H9 (cell line): ENCODE data around the gene PLXNB2. TPM values are rescaled to one million over a fixed set of nuclear protein-coding genes. Genes with fewer than 3 reads are reported as not detected.

Source experiments
- DNase-seq: peaks from one replicate; pipeline ENCODE4 v3.0.0-alpha.2; 2017
- H2AFZ ChIP-seq: one replicate; pipeline ENCODE4 v1.6.1; 2013; ENCODE audit warnings: mild to moderate bottlenecking, low read length, control low read depth, moderate library complexity
- H2AK5ac ChIP-seq: 2 replicates; pipeline ENCODE4 v1.6.1; 2013; ENCODE audit warnings: low read length, control low read depth, mixed read lengths; ENCODE audit not compliant: insufficient read length
- H2BK120ac ChIP-seq: one replicate; pipeline ENCODE4 v1.6.1; 2013; ENCODE audit warnings: low read depth, mild to moderate bottlenecking, low read length, control low read depth, inconsistent platforms; ENCODE audit not compliant: poor library complexity, severe bottlenecking
- H2BK12ac ChIP-seq: 2 replicates; pipeline ENCODE4 v1.6.1; 2013; ENCODE audit warnings: low read length, control low read depth, mixed read lengths, low read depth; ENCODE audit not compliant: insufficient read length
- H2BK15ac ChIP-seq: 2 replicates; pipeline ENCODE4 v1.6.1; 2013; ENCODE audit warnings: low read depth, low read length, control low read depth
- H2BK20ac ChIP-seq: one replicate; pipeline ENCODE4 v1.6.1; 2013; ENCODE audit warnings: low read depth, mild to moderate bottlenecking, low read length, control low read depth, inconsistent platforms; ENCODE audit not compliant: poor library complexity, severe bottlenecking
- H2BK5ac ChIP-seq: 2 replicates; pipeline ENCODE4 v1.6.1; 2013; ENCODE audit warnings: low read length, control low read depth, mixed read lengths; ENCODE audit not compliant: insufficient read length
- H3K14ac ChIP-seq: 2 replicates; pipeline ENCODE4 v1.6.1; 2013; ENCODE audit warnings: low read length, control low read depth; ENCODE audit not compliant: insufficient read depth
- H3K18ac ChIP-seq: 2 replicates; pipeline ENCODE4 v1.6.1; 2013; ENCODE audit warnings: low read depth, mild to moderate bottlenecking, mixed read lengths, low read length, control low read depth; ENCODE audit not compliant: insufficient read length
- H3K23ac ChIP-seq: 2 replicates; pipeline ENCODE4 v1.6.1; 2013; ENCODE audit warnings: low read length, control low read depth, mixed read lengths, low read depth; ENCODE audit not compliant: insufficient read length
- H3K23me2 ChIP-seq: 2 replicates; pipeline ENCODE4 v1.6.1; 2013; ENCODE audit warnings: low read depth, mild to moderate bottlenecking, mixed read lengths, low read length, control low read depth; ENCODE audit not compliant: insufficient read length, poor library complexity, severe bottlenecking
- H3K27ac ChIP-seq: 2 replicates; pipeline ENCODE4 v1.5.1; 2013; ENCODE audit warnings: low read length, control low read depth, mixed read lengths, low read depth; ENCODE audit not compliant: insufficient read length
- H3K27me3 ChIP-seq: 2 replicates; pipeline ENCODE4 v1.6.1; 2013; ENCODE audit warnings: low read length, control low read depth, inconsistent platforms; ENCODE audit not compliant: insufficient read depth
- H3K4ac ChIP-seq: 2 replicates; pipeline ENCODE4 v1.6.1; 2013; ENCODE audit warnings: low read depth, mild to moderate bottlenecking, control low read depth, inconsistent platforms, low read length, moderate library complexity
- H3K4me1 ChIP-seq: 2 replicates; pipeline ENCODE4 v1.6.1; 2013; ENCODE audit warnings: low read length, control low read depth, inconsistent platforms; ENCODE audit not compliant: insufficient read depth
- H3K4me2 ChIP-seq: 2 replicates; pipeline ENCODE4 v1.6.1; 2013; ENCODE audit warnings: low read length, control low read depth, mixed read lengths; ENCODE audit not compliant: insufficient read length, insufficient read depth
- H3K56ac ChIP-seq: 2 replicates; pipeline ENCODE4 v1.6.1; 2013; ENCODE audit warnings: low read depth, mild to moderate bottlenecking, mixed read lengths, low read length, control low read depth; ENCODE audit not compliant: insufficient read length
- H3K79me1 ChIP-seq: 2 replicates; pipeline ENCODE4 v1.6.1; 2013; ENCODE audit warnings: low read depth, mild to moderate bottlenecking, moderate library complexity, low read length, control low read depth, inconsistent platforms; ENCODE audit not compliant: insufficient read depth, poor library complexity, severe bottlenecking
- H3K79me2 ChIP-seq: 2 replicates; pipeline ENCODE4 v1.6.1; 2013; ENCODE audit warnings: low read length, control low read depth, inconsistent platforms; ENCODE audit not compliant: insufficient read depth
- H3K9ac ChIP-seq: 2 replicates; pipeline ENCODE4 v1.6.1; 2013; ENCODE audit warnings: low read length, control low read depth, mixed read lengths; ENCODE audit not compliant: insufficient read length; ENCODE audit errors: extremely low read depth
- H3K9me3 ChIP-seq: one replicate; pipeline ENCODE4 v1.6.1; 2013; ENCODE audit warnings: low read depth, low read length, inconsistent platforms; ENCODE audit not compliant: control insufficient read depth
- H3T11ph ChIP-seq: one replicate; pipeline ENCODE4 v1.6.1; 2013; ENCODE audit warnings: mild to moderate bottlenecking, low read length, control low read depth, inconsistent platforms
- H4K20me1 ChIP-seq: one replicate; pipeline ENCODE4 v1.6.1; 2013; ENCODE audit not compliant: control insufficient read depth, insufficient read length, insufficient read depth
- H4K5ac ChIP-seq: 2 replicates; pipeline ENCODE4 v1.6.1; 2013; ENCODE audit warnings: low read depth, mild to moderate bottlenecking, mixed read lengths, low read length, control low read depth; ENCODE audit not compliant: insufficient read length
- H4K8ac ChIP-seq: replicated peaks from 2 replicates; pipeline ENCODE4 v1.6.1; 2013; ENCODE audit warnings: low read length, control low read depth, mixed read lengths, low read depth; ENCODE audit not compliant: insufficient read length
- H4K91ac ChIP-seq: 2 replicates; pipeline ENCODE4 v1.6.1; 2013; ENCODE audit warnings: low read depth, mild to moderate bottlenecking, moderate library complexity, mixed read lengths, low read length, control low read depth; ENCODE audit not compliant: insufficient read length
- H3K27ac Mint-ChIP-seq, 3 experiments: 2 replicates in 2 of 3; 3 replicates in 1 of 3; pipeline ENCODE4 v1.8.0; 2020 to 2021; ENCODE audit warnings: mixed read lengths in 3 of 3, mild to moderate bottlenecking in 1 of 3, moderate library complexity in 1 of 3
- H3K27me3 Mint-ChIP-seq: 2 replicates; pipeline ENCODE4 v1.8.0; 2021; ENCODE audit warnings: low read depth, mild to moderate bottlenecking, moderate library complexity, mixed read lengths
- H3K36me3 Mint-ChIP-seq, 3 experiments: 2 replicates in 2 of 3; 3 replicates in 1 of 3; pipeline ENCODE4 v1.8.0; 2020 to 2021; ENCODE audit warnings: low read depth in 3 of 3, mixed read lengths in 3 of 3; ENCODE audit not compliant: insufficient read depth in 1 of 3
- H3K4me1 Mint-ChIP-seq, 2 experiments: 2 replicates each; pipeline ENCODE4 v1.8.0; 2020; ENCODE audit warnings: mixed read lengths in 2 of 2
- H3K4me3 Mint-ChIP-seq, 2 experiments: 2 replicates in 1 of 2; 3 replicates in 1 of 2; pipeline ENCODE4 v1.8.0; 2020 to 2021; ENCODE audit warnings: mild to moderate bottlenecking in 2 of 2, mixed read lengths in 2 of 2, moderate library complexity in 1 of 2
- H3K9me3 Mint-ChIP-seq, 2 experiments: 2 replicates in 1 of 2; 3 replicates in 1 of 2; pipeline ENCODE4 v1.8.0; 2020; ENCODE audit warnings: mild to moderate bottlenecking in 2 of 2, mixed read lengths in 2 of 2, moderate library complexity in 1 of 2
- CTCF ChIP-seq: fragments of 200-600 bp; sonication (generic); conservative IDR thresholded peaks from 3 replicates; pipeline ENCODE4 v1.8.0; 2021; ENCODE audit warnings: antibody characterized with exemption, mild to moderate bottlenecking
- WGBS: extraction: QIAGEN DNeasy Blood & Tissue Kit; methylation state at CpG from one replicate; pipeline ENCODE4 v1.1.7; 2013; ENCODE audit warnings: missing lambda C conversion rate, low lambda C conversion rate, mixed read lengths; ENCODE audit not compliant: insufficient read length; ENCODE audit errors: extremely low coverage; 5-methylcytosine and 5-hydroxymethylcytosine counted together
- total RNA-seq: library from RNA; stranded (reverse); gene quantifications from 2 replicates; pipeline ENCODE4 v1.2.1, GENCODE V29; 2021

The PLXNB2 gene
- total RNA-seq, 1 experiment from 2014 or later, result 87.6 TPM

- no peak overlapping the region for H4K8ac ChIP-seq
- WGBS, result no CpG with 5 or more reads among the region's 57 CpGs
- H3K36me3 Mint-ChIP-seq, result peaks cover 8 to 28% (median 26%) of the 10 kb centered on the region in 3 experiments; a peak in 6 of 7 replicates
Observed at GRCh38 chr22:50289151-50289941, 18.1 kb downstream of the PLXNB2 start.

More at GRCh38 chr22:50289151-50289941, 18.1 kb downstream of the PLXNB2 start:
- no peak overlapping the region for H4K91ac ChIP-seq
- no peak overlapping the region for H3K9ac ChIP-seq
- H3K27me3 Mint-ChIP-seq, result no peaks in the 10 kb centered on the region
- H3K18ac ChIP-seq, result no peak overlapping the region
- peaks cover 3% of the 10 kb centered on the region; the same call in 1 of the 2 replicates for H3K79me2 ChIP-seq
- H3K9me3 Mint-ChIP-seq, result no peaks in the 10 kb centered on the region; a peak in 1 of 5 replicates
- H3K23me2 ChIP-seq, result no peaks in the 10 kb centered on the region
- no peaks in the 10 kb centered on the region for H3K27me3 ChIP-seq
- H2BK20ac ChIP-seq, result no peak overlapping the region
- H3K9me3 ChIP-seq, result no peaks in the 10 kb centered on the region
- H2AFZ ChIP-seq, result no peak overlapping the region
- no peak overlapping the region for H4K5ac ChIP-seq
- H3K23ac ChIP-seq, result no peak overlapping the region
- H3K14ac ChIP-seq, result no peak overlapping the region
- no peaks in the 10 kb centered on the region for H3K4me1 ChIP-seq
- no peak overlapping the region for H3K4ac ChIP-seq
- H2BK15ac ChIP-seq, result no peak overlapping the region
- H3K27ac Mint-ChIP-seq, result no peak overlapping the region
- no peak overlapping the region for H2BK12ac ChIP-seq
- no peak overlapping the region for H3K56ac ChIP-seq
- no peak overlapping the region for H2BK120ac ChIP-seq
- H3K27ac ChIP-seq, result no peak overlapping the region
- H2BK5ac ChIP-seq, result no peak overlapping the region
- no peak for DNase-seq
- no peak for TF ChIP-seq CTCF
- H3T11ph ChIP-seq, result no peak overlapping the region
- no peak overlapping the region for H2AK5ac ChIP-seq
- H3K79me1 ChIP-seq, result peaks cover 2% of the 10 kb centered on the region
- no peak overlapping the region for H3K4me3 Mint-ChIP-seq
- no peaks in the 10 kb centered on the region for H4K20me1 ChIP-seq
- H3K4me1 Mint-ChIP-seq, result peaks cover 9 to 10% of the 10 kb centered on the region in 2 experiments
- H3K4me2 ChIP-seq, result no peak overlapping the region
